Activated CD8-positive, alpha-beta memory T cell treated with anti-CD3 and anti-CD28 coated beads, Interleukin-2, amount 50 U/mL, for 24 hours (primary cell): Measurements from ENCODE around the gene RO60.

Experiments used
- DNase-seq: peaks from one replicate; pipeline ENCODE4 v3.0.0-alpha.2; 2020; ENCODE audit errors: extremely low read depth

Gene RO60

DNA sequence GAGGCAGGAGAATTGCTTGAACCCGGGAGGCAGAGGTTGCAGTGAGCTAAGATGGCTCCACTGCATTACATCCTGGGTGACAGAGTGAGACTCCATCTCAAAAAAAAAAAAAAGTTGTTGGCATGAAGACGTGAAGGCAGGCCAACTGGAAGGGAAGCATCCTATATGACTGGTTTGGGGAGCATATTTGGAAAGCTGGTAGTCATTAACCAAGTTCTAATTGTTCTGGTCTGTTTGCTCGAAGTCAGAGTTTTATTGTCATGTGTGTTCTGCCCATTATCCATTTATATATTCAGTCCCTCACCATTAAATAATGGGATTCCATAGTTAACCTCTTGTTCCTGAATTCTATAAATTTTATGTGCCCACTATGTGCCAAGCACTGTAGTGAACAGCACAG is 49.1 kb downstream of the RO60 start:
- no peak for DNase-seq
